HG03280 (cell line): ENCODE measurements around the gene SLC25A23.
A peak's percentile ranks its signal among the peaks of the same experiment; 100 is the strongest.

Experiments used
- ATAC-seq: cut with Tn5 transposase; IDR thresholded peaks from one replicate; pipeline ENCODE4 v1.9.1; 2021; ENCODE audit warnings: mild to moderate bottlenecking, moderate library complexity; ENCODE audit not compliant: unreplicated experiment

Gene SLC25A23

GRCh38 chr19:6481541-6482342 lies 22.1 kb upstream of the SLC25A23 start, which contains the start of gene DENND1C:
TSS of gene DENND1C (minus strand) at chr19:6481787. CDS start at chr19:6481695, 92 bp downstream.
- peak; percentile 58 for ATAC-seq

GRCh38 chr19:6480848-6481415 lies 21.3 kb upstream of the SLC25A23 start:
- ATAC-seq: no peak

- ATAC-seq: no peak
These were observed 20.3 kb upstream of the SLC25A23 start for GRCh38 chr19:6479836-6480398.

GRCh38 chr19:6478815-6479214 lies 19.2 kb upstream of the SLC25A23 start:
- ATAC-seq: no peak

- ATAC-seq: no peak
These were observed 17.4 kb upstream of the SLC25A23 start for GRCh38 chr19:6476896-6477431.

- ATAC-seq: no peak
These were observed 16.7 kb upstream of the SLC25A23 start for GRCh38 chr19:6476155-6476895.

GRCh38 chr19:6475321-6476108 lies 15.9 kb upstream of the SLC25A23 start:
- ATAC-seq: no peak

GRCh38 chr19:6473647-6474046 lies 14.1 kb upstream of the SLC25A23 start:
- no peak for ATAC-seq

- no peak for ATAC-seq
These were observed 13.1 kb upstream of the SLC25A23 start for GRCh38 chr19:6472713-6473112.

- ATAC-seq: no peak
These were observed 11.5 kb upstream of the SLC25A23 start for GRCh38 chr19:6471076-6471475.

GRCh38 chr19:6470173-6470572 lies 10.6 kb upstream of the SLC25A23 start:
- ATAC-seq: no peak

- ATAC-seq: no peak
These were observed 7.8 kb upstream of the SLC25A23 start for GRCh38 chr19:6467384-6467783.

- ATAC-seq: no peak
These were observed 7.1 kb upstream of the SLC25A23 start for GRCh38 chr19:6466526-6467248.

GRCh38 chr19:6465663-6466062 lies 6.1 kb upstream of the SLC25A23 start:
- no peak for ATAC-seq

GRCh38 chr19:6465006-6465405 lies 5.4 kb upstream of the SLC25A23 start:
- ATAC-seq: no peak

GRCh38 chr19:6464070-6464873 lies 4.7 kb upstream of the SLC25A23 start, which contains the start of gene CRB3:
TSS of gene CRB3 (plus strand) at chr19:6464271. CDS start at chr19:6464702, 431 bp downstream.
- ATAC-seq: no peak

GRCh38 chr19:6460099-6460884 lies 700 bp upstream of the SLC25A23 start:
- peak; percentile 79 for ATAC-seq

- ATAC-seq: no peak
These were observed 814 bp downstream of the SLC25A23 start for GRCh38 chr19:6458695-6459261.
